ENCODE measurements around the gene ERBB4. TPM values are rescaled to one million over a fixed set of nuclear protein-coding genes. Genes with fewer than 3 reads are reported as not detected.

Gene ERBB4
- total RNA-seq, 2 experiments from 2014 or later, result not detected

GRCh38 chr2:212540341-212540740 lies 1.7 kb upstream of the ERBB4 start:
- H3K27ac ChIP-seq (ENCODE audit: low read depth in 1 of 2, low read length in 2 of 2), result no peak overlapping the region
- peaks cover 64% of the 10 kb centered on the region for H3K27me3 Mint-ChIP-seq
- H3K4me3 ChIP-seq (ENCODE audit: low read length), result no peak overlapping the region
- H3K4me1 ChIP-seq (ENCODE audit: insufficient read depth, low read length), result peaks cover 2% of the 10 kb centered on the region
- peaks cover 0 to 24% of the 10 kb centered on the region in 2 experiments for H3K9me3 ChIP-seq (ENCODE audit: control insufficient read depth in 1 of 2, insufficient read depth in 1 of 2, low read length in 2 of 2)
- no peak overlapping the region for H3K27ac Mint-ChIP-seq
- H3K36me3 ChIP-seq (ENCODE audit: insufficient read depth, low read length), result no peaks in the 10 kb centered on the region
- H3K4me3 Mint-ChIP-seq, result no peak overlapping the region
- H3K4me1 Mint-ChIP-seq (ENCODE audit: low read depth), result peaks cover 26% of the 10 kb centered on the region
- POLR2A ChIA-PET, result no interaction called here
- H3K27me3 ChIP-seq (ENCODE audit: control insufficient read depth in 1 of 2, insufficient read depth in 2 of 2, low read length in 2 of 2), result peaks cover 27 to 52% of the 10 kb centered on the region in 2 experiments
- ATAC-seq (ENCODE audit: poor library complexity), result no peak
- TF ChIP-seq CTCF (IDR thresholded peaks at IDR 0.05), result no peak
- intact Hi-C loops (cut with DNase I, micrococcal nuclease), result no loop called here
- CTCF ChIA-PET, result no interaction called here
- H3K9me3 Mint-ChIP-seq, result no peaks in the 10 kb centered on the region
- DNase-seq, result no peak
- H3K36me3 Mint-ChIP-seq (ENCODE audit: low read depth), result no peaks in the 10 kb centered on the region

GRCh38 chr2:212539072-212539880 lies 674 bp upstream of the ERBB4 start:
- DNase-seq (no peak), ATAC-seq (ENCODE audit: poor library complexity) (no peak)
- intact Hi-C loops (cut with DNase I, micrococcal nuclease), result no loop called here
- ChIA-PET CTCF (no interaction called here), POLR2A (no interaction called here)
- no peaks in the 10 kb centered on the region for H3K36me3 Mint-ChIP-seq (ENCODE audit: low read depth)
- no peaks in the 10 kb centered on the region for H3K36me3 ChIP-seq (ENCODE audit: insufficient read depth, low read length)
- H3K27me3 Mint-ChIP-seq, result peaks cover 71% of the 10 kb centered on the region
- H3K4me3 ChIP-seq (ENCODE audit: low read length), result no peak overlapping the region
- peaks cover 30 to 58% of the 10 kb centered on the region in 2 experiments for H3K27me3 ChIP-seq (ENCODE audit: control insufficient read depth in 1 of 2, insufficient read depth in 2 of 2, low read length in 2 of 2)
- no peak for TF ChIP-seq CTCF (IDR thresholded peaks at IDR 0.05)
- H3K4me1 ChIP-seq (ENCODE audit: insufficient read depth, low read length), result peaks cover 2% of the 10 kb centered on the region
- H3K9me3 ChIP-seq (ENCODE audit: control insufficient read depth in 1 of 2, insufficient read depth in 1 of 2, low read length in 2 of 2), result peaks cover 0 to 24% of the 10 kb centered on the region in 2 experiments
- H3K27ac Mint-ChIP-seq, result no peak overlapping the region
- peak overlapping the region; percentile 31 for H3K4me3 Mint-ChIP-seq
- no peaks in the 10 kb centered on the region for H3K9me3 Mint-ChIP-seq
- H3K27ac ChIP-seq (ENCODE audit: low read depth in 1 of 2, low read length in 2 of 2), result no peak overlapping the region
- H3K4me1 Mint-ChIP-seq (ENCODE audit: low read depth), result peaks cover 26% of the 10 kb centered on the region

- CTCF ChIA-PET, result no interaction called here
- ATAC-seq (ENCODE audit: poor library complexity), result no peak
- H3K27me3 Mint-ChIP-seq, result peaks cover 73% of the 10 kb centered on the region
These were observed 787 bp downstream of the ERBB4 start for GRCh38 chr2:212537726-212538304.

More at GRCh38 chr2:212537726-212538304, 787 bp downstream of the ERBB4 start:
- peaks cover 32 to 64% of the 10 kb centered on the region in 2 experiments for H3K27me3 ChIP-seq (ENCODE audit: control insufficient read depth in 1 of 2, insufficient read depth in 2 of 2, low read length in 2 of 2)
- H3K36me3 Mint-ChIP-seq (ENCODE audit: low read depth), result no peaks in the 10 kb centered on the region
- no peaks in the 10 kb centered on the region for H3K9me3 Mint-ChIP-seq
- POLR2A ChIA-PET, result no interaction called here
- no peak overlapping the region for H3K27ac ChIP-seq (ENCODE audit: low read depth in 1 of 2, low read length in 2 of 2)
- peaks cover 26% of the 10 kb centered on the region for H3K4me1 Mint-ChIP-seq (ENCODE audit: low read depth)
- peaks cover 0 to 24% of the 10 kb centered on the region in 2 experiments for H3K9me3 ChIP-seq (ENCODE audit: control insufficient read depth in 1 of 2, insufficient read depth in 1 of 2, low read length in 2 of 2)
- H3K4me1 ChIP-seq (ENCODE audit: insufficient read depth, low read length), result peaks cover 2% of the 10 kb centered on the region
- no peak overlapping the region for H3K4me3 ChIP-seq (ENCODE audit: low read length)
- no peaks in the 10 kb centered on the region for H3K36me3 ChIP-seq (ENCODE audit: insufficient read depth, low read length)
- no peak overlapping the region for H3K27ac Mint-ChIP-seq
- no peak for TF ChIP-seq CTCF (IDR thresholded peaks at IDR 0.05)
- no peak overlapping the region for H3K4me3 Mint-ChIP-seq
- no peak for DNase-seq
- intact Hi-C loops (cut with DNase I, micrococcal nuclease), result no loop called here

All from CD4-positive, alpha-beta T cell (primary cell).